ENCODE data around the gene SLC10A2. TPM values are rescaled to one million over a fixed set of nuclear protein-coding genes. Genes with fewer than 3 reads are reported as not detected.

SLC10A2 gene
- total and polyA plus RNA-seq, 4 donors = not detected

- H3K27ac ChIP-seq (ENCODE audit: low read depth in 1 of 2, low read length in 2 of 2) = no peak overlapping the region
- no peaks in the 10 kb centered on the region for H3K27me3 ChIP-seq (ENCODE audit: control insufficient read depth in 4 of 4, insufficient read depth in 4 of 4, low read length in 3 of 4)
- DNase-seq (ENCODE audit: low spot score) = no peak
- WGBS = 60% methylated on average over 3 of the region's 3 CpGs
- peaks cover 0 to 2% (median 1%) of the 10 kb centered on the region in 4 donors for H3K9me3 ChIP-seq (ENCODE audit: control insufficient read depth in 4 of 4, low read length in 3 of 4)
- TF ChIP-seq FOXA1 (IDR thresholded peaks at IDR 0.05) (no peak), TAF1 (conservative IDR thresholded peaks at IDR 0.05) (no peak), CTCF (IDR thresholded peaks at IDR 0.05; ENCODE audit: low read depth, low read length, missing input control) (no peak), REST (IDR thresholded peaks at IDR 0.05) (no peak), HNF4G (IDR thresholded peaks at IDR 0.05) (no peak), HNF4A (conservative IDR thresholded peaks at IDR 0.05) (no peak), EGR1 (IDR thresholded peaks at IDR 0.05; ENCODE audit: low read depth in 2 of 2) (no peak), GABPA (IDR thresholded peaks at IDR 0.05 in 1 of 2, conservative IDR thresholded peaks at IDR 0.05 in 1 of 2) (no peak), JUND (IDR thresholded peaks at IDR 0.05) (no peak), RAD21 (IDR thresholded peaks at IDR 0.05) (no peak)
- TF ChIP-seq, protein P1, sequence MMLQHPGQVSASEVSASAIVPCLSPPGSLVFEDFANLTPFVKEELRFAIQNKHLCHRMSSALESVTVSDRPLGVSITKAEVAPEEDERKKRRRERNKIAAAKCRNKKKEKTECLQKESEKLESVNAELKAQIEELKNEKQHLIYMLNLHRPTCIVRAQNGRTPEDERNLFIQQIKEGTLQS (IDR thresholded peaks at IDR 0.05) = no peak
- TF ChIP-seq, protein P2, sequence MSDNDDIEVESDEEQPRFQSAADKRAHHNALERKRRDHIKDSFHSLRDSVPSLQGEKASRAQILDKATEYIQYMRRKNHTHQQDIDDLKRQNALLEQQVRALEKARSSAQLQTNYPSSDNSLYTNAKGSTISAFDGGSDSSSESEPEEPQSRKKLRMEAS (IDR thresholded peaks at IDR 0.05) = no peak
- H3K36me3 ChIP-seq (ENCODE audit: control insufficient read depth in 4 of 4, insufficient read depth in 3 of 4, low read depth in 1 of 4, low read length in 3 of 4) = no peaks in the 10 kb centered on the region
- H3K4me3 ChIP-seq (ENCODE audit: low read depth in 1 of 3, low read length in 3 of 3) = no peak overlapping the region
- no peak overlapping the region for H3K9ac ChIP-seq (ENCODE audit: low read depth in 1 of 2, low read length in 2 of 2)
- no peaks in the 10 kb centered on the region for H3K4me1 ChIP-seq (ENCODE audit: control insufficient read depth in 4 of 4, insufficient read depth in 4 of 4, low read length in 3 of 4)
These were observed 21.1 kb upstream of the SLC10A2 start for GRCh38 chr13:103087275-103087674.

DNA sequence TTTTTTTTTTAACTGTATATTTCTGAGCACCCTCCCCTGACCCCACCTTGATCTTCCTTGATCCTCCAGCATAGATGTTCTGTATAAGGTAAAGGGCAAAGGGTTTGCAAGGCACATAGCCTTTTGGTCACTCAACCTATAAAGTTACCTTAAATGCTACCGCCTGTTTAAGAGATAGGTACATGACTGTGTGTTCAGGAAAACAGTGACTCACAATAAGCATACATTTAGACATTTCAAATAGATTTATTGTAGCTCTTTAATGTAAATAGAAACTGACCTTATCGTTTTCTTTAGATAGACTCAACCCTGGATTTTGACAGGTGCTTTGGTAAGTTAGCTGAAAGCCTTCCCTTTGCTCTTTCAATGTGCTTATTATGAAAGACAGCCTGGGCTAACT is 15.2 kb upstream of the SLC10A2 start:
- Histone ChIP-seq H3K4me3 (ENCODE audit: low read depth in 1 of 3, low read length in 3 of 3) (no peak overlapping the region), H3K9ac (ENCODE audit: low read depth in 1 of 2, low read length in 2 of 2) (no peak overlapping the region), H3K27me3 (ENCODE audit: control insufficient read depth in 4 of 4, insufficient read depth in 4 of 4, low read length in 3 of 4) (no peaks in the 10 kb centered on the region), H3K36me3 (ENCODE audit: control insufficient read depth in 4 of 4, insufficient read depth in 3 of 4, low read depth in 1 of 4, low read length in 3 of 4) (no peaks in the 10 kb centered on the region), H3K27ac (ENCODE audit: low read depth in 1 of 2, low read length in 2 of 2) (no peak overlapping the region), H3K9me3 (ENCODE audit: control insufficient read depth in 4 of 4, low read length in 3 of 4) (no peaks in the 10 kb centered on the region), H3K4me1 (ENCODE audit: control insufficient read depth in 4 of 4, insufficient read depth in 4 of 4, low read length in 3 of 4) (no peaks in the 10 kb centered on the region)
- 66% methylated on average over 2 of the region's 2 CpGs for WGBS
- DNase-seq (ENCODE audit: low spot score) = no peak
- TF ChIP-seq GABPA (IDR thresholded peaks at IDR 0.05 in 1 of 2, conservative IDR thresholded peaks at IDR 0.05 in 1 of 2) = no peak
- TF ChIP-seq JUND (IDR thresholded peaks at IDR 0.05) = no peak
- TF ChIP-seq RXRA (IDR thresholded peaks at IDR 0.05) = no peak

GRCh38 chr13:103078158-103078557 is 11.9 kb upstream of the SLC10A2 start:
- Histone ChIP-seq H3K4me3 (ENCODE audit: low read depth in 1 of 3, low read length in 3 of 3) (no peak overlapping the region), H3K9me3 (ENCODE audit: control insufficient read depth in 4 of 4, low read length in 3 of 4) (no peaks in the 10 kb centered on the region), H3K27ac (ENCODE audit: low read depth in 1 of 2, low read length in 2 of 2) (no peak overlapping the region), H3K36me3 (ENCODE audit: control insufficient read depth in 4 of 4, insufficient read depth in 3 of 4, low read depth in 1 of 4, low read length in 3 of 4) (no peaks in the 10 kb centered on the region), H3K4me1 (ENCODE audit: control insufficient read depth in 4 of 4, insufficient read depth in 4 of 4, low read length in 3 of 4) (no peaks in the 10 kb centered on the region), H3K27me3 (ENCODE audit: control insufficient read depth in 4 of 4, insufficient read depth in 4 of 4, low read length in 3 of 4) (no peaks in the 10 kb centered on the region), H3K9ac (ENCODE audit: low read depth in 1 of 2, low read length in 2 of 2) (no peak overlapping the region)
- DNase-seq (ENCODE audit: low spot score) = no peak
- 72% methylated on average over 5 of the region's 5 CpGs for WGBS
- TF ChIP-seq GABPA (IDR thresholded peaks at IDR 0.05 in 1 of 2, conservative IDR thresholded peaks at IDR 0.05 in 1 of 2) (no peak), TAF1 (conservative IDR thresholded peaks at IDR 0.05) (no peak), CTCF (IDR thresholded peaks at IDR 0.05; ENCODE audit: low read depth, low read length, missing input control) (no peak), FOXA2 (IDR thresholded peaks at IDR 0.05) (no peak), SP1 (IDR thresholded peaks at IDR 0.05) (no peak), RAD21 (IDR thresholded peaks at IDR 0.05) (no peak), HNF4A (conservative IDR thresholded peaks at IDR 0.05) (no peak), YY1 (IDR thresholded peaks at IDR 0.05) (no peak), FOXA1 (IDR thresholded peaks at IDR 0.05) (no peak)
